ENCODE results near the gene ATP9A. TPM values are rescaled to one million over a fixed set of nuclear protein-coding genes. Genes with fewer than 3 reads are reported as not detected.

The ATP9A gene
- total and polyA plus RNA-seq, 2 of the 8 experiments (the other 6 are each of a cell fraction or from before 2014, with no cell fraction given) = 5.0 to 6.4 TPM

DNA sequence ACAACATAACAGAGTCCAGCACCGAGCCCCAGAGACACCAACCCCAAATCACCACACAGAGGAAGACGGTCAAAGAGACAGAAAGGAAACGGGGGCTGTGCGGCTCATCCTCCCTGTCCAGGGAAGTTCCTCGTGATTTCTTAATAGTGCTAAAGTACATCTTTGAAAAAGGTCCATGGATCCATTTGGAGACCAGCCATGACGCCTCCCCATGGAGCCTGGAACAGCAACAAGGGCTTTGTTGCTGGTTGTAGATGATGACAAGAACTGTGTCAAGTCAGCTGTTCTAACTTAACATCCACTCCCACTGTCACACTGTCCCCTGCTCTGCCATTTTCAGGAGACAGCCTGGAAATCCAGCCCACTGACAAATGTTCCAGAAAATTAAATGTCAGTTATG, 99.7 kb downstream of the ATP9A start:
- no peak overlapping the region for H3K56ac ChIP-seq (replicated peaks; ENCODE audit: insufficient read length, low read depth, low read length)
- H3K36me3 ChIP-seq (ENCODE audit: control insufficient read depth in 2 of 4, insufficient read depth in 4 of 4, low read length in 3 of 4) = peaks cover 0 to 3% (median 0%) of the 10 kb centered on the region in 4 experiments; a peak in 2 of 8 replicates
- no peak overlapping the region for H2BK20ac ChIP-seq (ENCODE audit: low read length)
- H3K27ac ChIP-seq (ENCODE audit: low read depth, low read length) = no peak overlapping the region
- no peak overlapping the region for H3K9ac ChIP-seq (replicated peaks in 1 of 4; ENCODE audit: extremely low read depth in 1 of 4, low read depth in 3 of 4, low read length in 3 of 4)
- H3K9me3 ChIP-seq (ENCODE audit: insufficient read depth in 2 of 2, low read depth in 1 of 2, low read length in 1 of 2) = no peaks in the 10 kb centered on the region
- H4K20me1 ChIP-seq (replicated peaks in 1 of 2; ENCODE audit: control insufficient read depth in 1 of 2, insufficient read depth in 2 of 2, low read length in 2 of 2) = no peaks in the 10 kb centered on the region
- no peak overlapping the region for H2BK5ac ChIP-seq (ENCODE audit: low read depth, low read length)
- no peak overlapping the region for H3K18ac ChIP-seq (ENCODE audit: extremely low read depth, low read length)
- no peak for DNase-seq (ENCODE audit: low read depth in 1 of 2, low spot score in 2 of 2)
- no peak overlapping the region for H2AFZ ChIP-seq (ENCODE audit: low read length)
- H3K14ac ChIP-seq (ENCODE audit: insufficient read length) = no peak overlapping the region
- H3K23me2 ChIP-seq (ENCODE audit: low read depth, low read length) = no peaks in the 10 kb centered on the region
- H3K4me3 ChIP-seq (ENCODE audit: extremely low read depth in 1 of 4, insufficient read depth in 2 of 4, low read depth in 3 of 4, low read length in 4 of 4) = no peak overlapping the region
- no peak overlapping the region for H2BK12ac ChIP-seq (ENCODE audit: low read depth, low read length)
- no peak overlapping the region for H4K5ac ChIP-seq (ENCODE audit: insufficient read length, low read depth, low read length)
- H4K91ac ChIP-seq (replicated peaks; ENCODE audit: insufficient read length, low read length) = no peak overlapping the region
- no peak overlapping the region; the same call in 1 of the 2 replicates for H4K8ac ChIP-seq (ENCODE audit: extremely low read depth, insufficient read depth, low read length)
- FAIRE-seq = no peak
- no peak overlapping the region for H3K4ac ChIP-seq (replicated peaks; ENCODE audit: insufficient read length, low read depth, low read length)
- H3K4me1 ChIP-seq (replicated peaks in 1 of 4; ENCODE audit: control insufficient read depth in 3 of 4, insufficient read depth in 4 of 4, low read length in 3 of 4) = no peaks in the 10 kb centered on the region; a peak in 1 of 7 replicates
- H3K23ac ChIP-seq (ENCODE audit: insufficient read length) = no peak overlapping the region
- H2AK5ac ChIP-seq (ENCODE audit: low read depth, low read length) = no peak overlapping the region
- WGBS, 2 experiments (ENCODE audit: extremely low coverage in 1 of 2, insufficient coverage in 1 of 2, insufficient read length in 1 of 2, insufficient replicate concordance in 2 of 2, low coverage in 1 of 2, low lambda C conversion rate in 2 of 2, missing lambda C conversion rate in 1 of 2) = 90% methylated on average over 6 of the region's 6 CpGs; no CpG with 5 or more reads in 1 of the 2 experiments
- POLR2A ChIA-PET (ENCODE audit: partially characterized antibody) = no interaction called here
- H3K79me2 ChIP-seq (ENCODE audit: control insufficient read depth in 1 of 2, insufficient read depth in 2 of 2, low read length in 2 of 2) = no peaks in the 10 kb centered on the region
- H2BK15ac ChIP-seq (ENCODE audit: low read length) = no peak overlapping the region
- no peaks in the 10 kb centered on the region; a peak in 1 of 7 replicates for H3K27me3 ChIP-seq (replicated peaks in 1 of 4; ENCODE audit: control insufficient read depth in 3 of 4, extremely low read depth in 1 of 4, insufficient read depth in 3 of 4, low read length in 3 of 4)
- H3K79me1 ChIP-seq (ENCODE audit: low read depth, low read length) = no peaks in the 10 kb centered on the region
- CTCF ChIA-PET (ENCODE audit: partially characterized antibody) = no interaction called here
- no peak overlapping the region for H2BK120ac ChIP-seq (replicated peaks; ENCODE audit: low read depth, low read length)
- no peak overlapping the region for H3K4me2 ChIP-seq (ENCODE audit: insufficient read depth in 1 of 2, low read depth in 2 of 2, low read length in 2 of 2)
- no peak for TF ChIP-seq CTBP2 (IDR thresholded peaks at IDR 0.05; ENCODE audit: borderline replicate concordance, insufficient read depth, insufficient read length, low read length)
- TF ChIP-seq BRCA1 (IDR thresholded peaks at IDR 0.05; ENCODE audit: low read depth, low read length) = no peak
- no peak for TF ChIP-seq CHD1 (IDR thresholded peaks at IDR 0.05; ENCODE audit: low read depth, low read length)
- no peak for TF ChIP-seq RXRA (IDR thresholded peaks at IDR 0.05; ENCODE audit: insufficient read depth, low read depth, low read length)

Measured in H1 (cell line).